Astrocyte of the cerebellum (primary cell): ENCODE data around the gene CRYL1.

Experiments used
- DNase-seq: peaks from one replicate; pipeline ENCODE4 v3.0.0-alpha.2; 2011; ENCODE audit warnings: low read depth
- H3K4me3 ChIP-seq: 2 replicates; pipeline ENCODE4 v1.5.1; 2011; ENCODE audit warnings: mild to moderate bottlenecking, low read depth, low read length, moderate library complexity
- in situ Hi-C: cut with HindIII; loops from 2 replicates; pipeline ENCODE4 v1.10.0; 2017; ENCODE audit warnings: low sequenced_read_pairs
- TF ChIP-seq, protein P1 (sequence below): IDR thresholded peaks from 2 replicates; pipeline ENCODE4 v1.5.1; 2012; ENCODE audit warnings: low read length, low read depth, moderate library complexity, mild to moderate bottlenecking; ENCODE audit errors: missing control alignments

Gene CRYL1

DNA sequence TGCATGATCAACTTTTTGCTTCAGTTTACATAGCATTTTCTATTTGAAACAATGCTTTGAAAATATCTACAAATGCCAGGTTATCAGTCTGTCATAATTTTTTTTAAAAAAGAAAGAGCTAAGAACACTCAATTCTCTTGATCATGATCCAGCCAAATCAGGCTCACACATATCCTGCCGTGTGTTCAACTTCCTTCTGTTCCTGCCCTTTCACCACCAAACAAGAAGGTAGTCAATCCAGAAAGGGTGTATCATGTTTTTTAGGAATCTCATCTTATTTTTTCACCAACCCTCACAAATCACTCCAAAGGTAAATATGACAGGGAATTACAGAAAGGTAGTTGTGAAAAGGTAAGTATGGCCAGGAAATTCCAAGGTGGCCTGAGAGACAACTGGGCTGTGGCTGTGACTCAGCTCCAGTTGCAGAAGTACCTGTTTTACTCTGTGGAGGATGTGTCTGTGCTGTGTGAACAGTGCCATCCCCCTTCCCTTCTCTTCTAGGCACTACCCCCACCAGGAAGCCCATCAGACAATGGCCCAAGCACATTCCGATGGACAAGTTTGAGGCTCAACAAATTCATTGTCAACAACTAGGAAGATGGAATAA lies 154.7 kb downstream of the CRYL1 start:
- no peak overlapping the region for H3K4me3 ChIP-seq
- DNase-seq = no peak
- TF ChIP-seq, protein P1, sequence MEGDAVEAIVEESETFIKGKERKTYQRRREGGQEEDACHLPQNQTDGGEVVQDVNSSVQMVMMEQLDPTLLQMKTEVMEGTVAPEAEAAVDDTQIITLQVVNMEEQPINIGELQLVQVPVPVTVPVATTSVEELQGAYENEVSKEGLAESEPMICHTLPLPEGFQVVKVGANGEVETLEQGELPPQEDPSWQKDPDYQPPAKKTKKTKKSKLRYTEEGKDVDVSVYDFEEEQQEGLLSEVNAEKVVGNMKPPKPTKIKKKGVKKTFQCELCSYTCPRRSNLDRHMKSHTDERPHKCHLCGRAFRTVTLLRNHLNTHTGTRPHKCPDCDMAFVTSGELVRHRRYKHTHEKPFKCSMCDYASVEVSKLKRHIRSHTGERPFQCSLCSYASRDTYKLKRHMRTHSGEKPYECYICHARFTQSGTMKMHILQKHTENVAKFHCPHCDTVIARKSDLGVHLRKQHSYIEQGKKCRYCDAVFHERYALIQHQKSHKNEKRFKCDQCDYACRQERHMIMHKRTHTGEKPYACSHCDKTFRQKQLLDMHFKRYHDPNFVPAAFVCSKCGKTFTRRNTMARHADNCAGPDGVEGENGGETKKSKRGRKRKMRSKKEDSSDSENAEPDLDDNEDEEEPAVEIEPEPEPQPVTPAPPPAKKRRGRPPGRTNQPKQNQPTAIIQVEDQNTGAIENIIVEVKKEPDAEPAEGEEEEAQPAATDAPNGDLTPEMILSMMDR = no peak
- in situ Hi-C loops = no loop called here

- in situ Hi-C loops = loop anchor here (5.0 kb wide), 1 partner anchor 88 kb away; no protein-coding TSS in a partner anchor
- TF ChIP-seq, protein P1 = no peak
- DNase-seq = no peak
- H3K4me3 ChIP-seq = no peak overlapping the region
Observed at GRCh38 chr13:20369886-20370361, 155.7 kb downstream of the CRYL1 start.

DNA sequence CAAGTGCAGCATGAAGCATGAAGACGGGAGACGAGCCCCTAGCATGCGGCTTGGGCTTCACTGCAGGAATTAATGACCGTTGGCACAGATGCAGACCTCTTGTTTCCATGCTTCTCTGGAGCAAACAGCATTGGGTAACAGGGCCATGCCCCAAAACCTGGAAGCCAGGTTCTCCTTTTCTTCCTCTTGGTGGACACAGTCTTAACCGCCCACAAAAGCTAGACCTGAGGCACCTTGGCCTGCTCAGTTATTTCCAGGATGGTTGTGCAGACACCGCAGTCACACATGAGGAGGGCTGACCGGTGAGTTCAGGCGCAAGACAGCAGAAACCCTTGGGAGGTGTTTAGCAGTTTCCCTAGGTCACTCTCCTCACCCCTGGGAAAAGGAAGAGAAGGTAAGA lies 159.6 kb downstream of the CRYL1 start:
- in situ Hi-C loops = loop anchor here (5.0 kb wide), 1 partner anchor 84 kb away; no protein-coding TSS in a partner anchor
- H3K4me3 ChIP-seq = no peak overlapping the region
- TF ChIP-seq, protein P1 = no peak
- DNase-seq = no peak

DNA sequence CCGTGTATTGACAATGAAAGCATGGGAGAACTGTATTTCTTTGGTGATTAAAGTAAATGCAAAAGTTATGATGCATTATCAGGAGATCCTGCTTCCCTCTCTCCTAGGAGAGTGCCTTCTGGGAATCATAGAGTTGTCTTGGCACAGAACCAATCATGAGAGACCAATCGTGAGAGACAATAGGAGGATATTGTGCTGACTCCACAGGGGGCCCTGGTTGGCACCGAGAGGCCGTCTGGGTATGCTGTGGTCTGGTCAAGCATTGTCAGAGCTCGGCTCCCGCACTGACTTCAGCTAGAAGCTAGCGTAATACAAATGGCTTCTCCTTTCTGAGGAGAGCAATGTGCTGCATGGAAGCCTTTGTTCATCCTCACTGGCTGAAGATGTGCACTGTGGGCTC lies 162.1 kb downstream of the CRYL1 start:
- H3K4me3 ChIP-seq = no peak overlapping the region
- in situ Hi-C loops = no loop called here
- TF ChIP-seq, protein P1 = no peak
- DNase-seq = no peak

GRCh38 chr13:20363172-20363571 lies 162.5 kb downstream of the CRYL1 start:
- DNase-seq = no peak
- in situ Hi-C loops = no loop called here

DNA sequence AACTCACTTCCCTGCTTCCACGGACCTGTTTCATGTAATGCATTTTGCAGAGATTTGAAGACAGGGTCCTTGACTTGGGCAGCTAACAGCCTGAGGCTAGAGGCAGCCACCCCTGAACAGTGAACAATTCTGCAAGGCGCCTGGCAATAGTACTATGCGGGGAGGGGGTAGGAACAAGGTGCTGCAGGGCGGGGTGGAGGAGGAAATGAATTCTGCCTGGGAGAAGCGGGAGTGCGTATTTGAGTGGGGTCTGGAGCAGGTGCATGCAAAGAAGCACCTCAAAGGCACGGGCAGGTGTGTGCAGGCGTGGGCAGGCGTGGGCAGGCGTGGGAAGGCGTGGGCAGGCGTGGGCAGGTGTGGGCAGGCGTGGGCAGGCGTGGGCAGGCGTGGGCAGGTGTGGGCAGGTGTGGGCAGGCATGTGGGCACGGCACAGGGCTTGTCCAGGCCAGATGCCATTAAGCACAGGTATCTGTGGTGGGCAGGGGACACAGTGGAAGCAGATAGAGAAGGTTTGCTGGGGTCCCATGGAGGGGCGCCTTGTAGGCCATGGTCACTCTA lies 163.1 kb downstream of the CRYL1 start:
- in situ Hi-C loops = no loop called here
- TF ChIP-seq, protein P1 = no peak
- no peak for DNase-seq
- no peak overlapping the region for H3K4me3 ChIP-seq

More at GRCh38 chr13:20363172-20363571, 162.5 kb downstream of the CRYL1 start:
- TF ChIP-seq, protein P1 = no peak
- no peak overlapping the region for H3K4me3 ChIP-seq
